Measurements from ENCODE around the gene KPNA1. TPM values are rescaled to one million over a fixed set of nuclear protein-coding genes. Genes with fewer than 3 reads are reported as not detected.
A peak's percentile ranks its signal among the peaks of the same experiment; 100 is the strongest.

Gene KPNA1
- total RNA-seq, 3 donors from 2014 or later (not counting 1 experiment from before 2014, with no cell fraction given), result 62.3 to 67.1 (median 63.1) TPM

DNA sequence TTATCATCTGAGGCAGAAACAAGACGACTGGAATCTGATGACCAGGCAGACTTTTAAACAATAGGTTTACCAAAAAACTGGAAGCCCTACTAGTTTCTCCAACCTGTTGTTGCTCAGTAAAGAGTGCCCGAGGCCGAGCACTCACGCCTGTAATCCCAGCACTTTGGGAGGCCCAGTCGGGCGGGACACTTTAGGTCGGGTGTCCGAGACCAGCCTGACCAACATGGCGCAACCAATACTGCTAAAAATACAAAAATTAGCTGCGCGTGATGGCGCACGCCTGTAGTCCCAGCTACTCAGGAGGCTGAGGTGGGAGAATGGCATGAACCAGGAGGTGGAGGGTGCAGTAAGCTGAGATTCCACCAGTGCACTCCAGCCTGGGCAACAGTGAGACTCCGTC lies 97.8 kb downstream of the KPNA1 start:
- Mint-ChIP-seq H3K27ac (peak overlapping the region; percentile 98), H3K4me3 (peak overlapping the region; percentile 97), H3K4me1 (peaks cover 37 to 50% of the 10 kb centered on the region in 2 donors), H3K27me3 (ENCODE audit: low read depth in 2 of 2) (no peaks in the 10 kb centered on the region), H3K9me3 (no peaks in the 10 kb centered on the region), H3K36me3 (no peaks in the 10 kb centered on the region)
- no peak for ATAC-seq
- H3K27me3 ChIP-seq (ENCODE audit: control insufficient read depth, insufficient read depth, low read length), result no peaks in the 10 kb centered on the region
- no peaks in the 10 kb centered on the region for H3K9me3 ChIP-seq (ENCODE audit: control insufficient read depth, insufficient read depth, low read length)
- no peaks in the 10 kb centered on the region for H3K36me3 ChIP-seq (ENCODE audit: control insufficient read depth, insufficient read depth, low read length)
- DNase-seq, result no peak
- peaks cover 13% of the 10 kb centered on the region for H3K4me1 ChIP-seq (ENCODE audit: control insufficient read depth, insufficient read depth, low read length)
- peak overlapping the region; percentile 80 for H3K4me3 ChIP-seq (ENCODE audit: low read length)
- TF ChIP-seq, protein P1, sequence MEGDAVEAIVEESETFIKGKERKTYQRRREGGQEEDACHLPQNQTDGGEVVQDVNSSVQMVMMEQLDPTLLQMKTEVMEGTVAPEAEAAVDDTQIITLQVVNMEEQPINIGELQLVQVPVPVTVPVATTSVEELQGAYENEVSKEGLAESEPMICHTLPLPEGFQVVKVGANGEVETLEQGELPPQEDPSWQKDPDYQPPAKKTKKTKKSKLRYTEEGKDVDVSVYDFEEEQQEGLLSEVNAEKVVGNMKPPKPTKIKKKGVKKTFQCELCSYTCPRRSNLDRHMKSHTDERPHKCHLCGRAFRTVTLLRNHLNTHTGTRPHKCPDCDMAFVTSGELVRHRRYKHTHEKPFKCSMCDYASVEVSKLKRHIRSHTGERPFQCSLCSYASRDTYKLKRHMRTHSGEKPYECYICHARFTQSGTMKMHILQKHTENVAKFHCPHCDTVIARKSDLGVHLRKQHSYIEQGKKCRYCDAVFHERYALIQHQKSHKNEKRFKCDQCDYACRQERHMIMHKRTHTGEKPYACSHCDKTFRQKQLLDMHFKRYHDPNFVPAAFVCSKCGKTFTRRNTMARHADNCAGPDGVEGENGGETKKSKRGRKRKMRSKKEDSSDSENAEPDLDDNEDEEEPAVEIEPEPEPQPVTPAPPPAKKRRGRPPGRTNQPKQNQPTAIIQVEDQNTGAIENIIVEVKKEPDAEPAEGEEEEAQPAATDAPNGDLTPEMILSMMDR (IDR thresholded peaks at IDR 0.05), result no peak
- WGBS (ENCODE audit: insufficient coverage), result 68% methylated on average over 14 of the region's 14 CpGs
- intact Hi-C loops (cut with micrococcal nuclease), result loop anchor here (1.0 to 10.0 kb wide), 6 partner anchors 33 to 1168 kb away; partner anchors contain the start of genes FAM162A, HACD2, HSPBAP1 and KPNA1
- H3K27ac ChIP-seq (ENCODE audit: low read length), result peak overlapping the region; percentile 92

DNA sequence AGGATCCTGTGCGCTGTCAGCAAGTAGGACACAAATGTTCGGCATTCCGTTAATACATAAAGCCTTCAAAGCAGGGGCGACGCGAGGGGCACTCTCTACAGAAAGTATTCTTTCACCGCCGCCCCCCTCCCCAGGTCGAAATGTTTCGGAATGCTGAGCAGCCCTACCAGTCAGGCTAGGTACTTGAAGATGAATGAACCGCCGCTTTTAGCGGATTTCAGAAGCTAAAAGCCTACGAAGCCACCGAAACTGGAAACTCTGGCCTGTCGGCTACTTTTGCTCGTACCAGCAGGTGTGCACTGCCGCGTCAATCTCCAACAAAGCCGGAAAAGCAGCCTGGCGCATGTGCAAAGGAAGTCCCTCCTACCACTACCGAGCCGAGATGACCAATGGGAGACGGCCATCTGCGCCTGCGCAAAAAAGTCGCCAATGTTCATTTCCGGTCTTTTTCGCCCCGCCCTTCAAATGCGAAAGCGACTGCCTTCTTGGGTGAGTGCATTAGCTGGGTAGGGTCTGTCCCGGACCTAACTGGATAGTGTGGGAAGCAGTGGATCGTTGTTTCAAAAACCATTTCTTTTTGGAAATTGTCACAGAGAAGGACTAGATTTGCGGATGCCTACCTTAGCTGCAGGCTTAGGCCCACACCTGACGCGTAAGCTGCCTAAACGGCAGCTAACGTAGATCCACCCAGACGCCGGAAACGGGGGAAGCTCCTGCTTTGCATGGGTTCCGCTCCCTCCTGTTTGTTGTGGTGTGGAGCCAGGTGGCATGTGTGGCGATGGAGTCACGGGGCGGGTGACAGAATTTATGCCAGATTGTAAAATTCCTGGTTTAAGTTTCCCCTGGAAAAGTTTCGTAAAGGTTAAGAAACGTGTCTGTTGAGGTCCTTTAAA lies 98.7 kb downstream of the KPNA1 start, which contains the start of gene WDR5B:
TSS of gene WDR5B (minus strand) at position 301 of the 893 bp plus-strand sequence. CDS start 534 bp downstream, outside the sequence.
- ATAC-seq (peak; percentile 88 to 95 (median 92)), DNase-seq (peak; percentile 99 to 100)
- no peaks in the 10 kb centered on the region for H3K36me3 Mint-ChIP-seq
- Histone ChIP-seq H3K4me1 (ENCODE audit: control insufficient read depth, insufficient read depth, low read length) (peaks cover 13% of the 10 kb centered on the region), H3K27ac (ENCODE audit: low read length) (peak within 1 kb of the TSS; percentile 92), H3K27me3 (ENCODE audit: control insufficient read depth, insufficient read depth, low read length) (no peaks in the 10 kb centered on the region), H3K9me3 (ENCODE audit: control insufficient read depth, insufficient read depth, low read length) (no peaks in the 10 kb centered on the region), H3K36me3 (ENCODE audit: control insufficient read depth, insufficient read depth, low read length) (peaks cover 2% of the 10 kb centered on the region), H3K4me3 (ENCODE audit: low read length) (peak within 1 kb of the TSS; percentile 80)
- H3K9me3 Mint-ChIP-seq, result no peaks in the 10 kb centered on the region
- WGBS (ENCODE audit: insufficient coverage), result 0% methylated on average over 48 of the region's 48 CpGs
- no peaks in the 10 kb centered on the region for H3K27me3 Mint-ChIP-seq (ENCODE audit: low read depth in 2 of 2)
- peak within 1 kb of the TSS; percentile 97 for H3K4me3 Mint-ChIP-seq
- TF ChIP-seq, protein P1 (IDR thresholded peaks at IDR 0.05), result no peak
- H3K4me1 Mint-ChIP-seq, result peaks cover 37 to 51% of the 10 kb centered on the region in 2 donors
- intact Hi-C loops (cut with micrococcal nuclease), result loop anchor here (1.0 to 10.0 kb wide), 6 partner anchors 32 to 1169 kb away; partner anchors contain the start of genes FAM162A, HACD2, HSPBAP1 and KPNA1
- peak within 1 kb of the TSS; percentile 98 for H3K27ac Mint-ChIP-seq

DNA sequence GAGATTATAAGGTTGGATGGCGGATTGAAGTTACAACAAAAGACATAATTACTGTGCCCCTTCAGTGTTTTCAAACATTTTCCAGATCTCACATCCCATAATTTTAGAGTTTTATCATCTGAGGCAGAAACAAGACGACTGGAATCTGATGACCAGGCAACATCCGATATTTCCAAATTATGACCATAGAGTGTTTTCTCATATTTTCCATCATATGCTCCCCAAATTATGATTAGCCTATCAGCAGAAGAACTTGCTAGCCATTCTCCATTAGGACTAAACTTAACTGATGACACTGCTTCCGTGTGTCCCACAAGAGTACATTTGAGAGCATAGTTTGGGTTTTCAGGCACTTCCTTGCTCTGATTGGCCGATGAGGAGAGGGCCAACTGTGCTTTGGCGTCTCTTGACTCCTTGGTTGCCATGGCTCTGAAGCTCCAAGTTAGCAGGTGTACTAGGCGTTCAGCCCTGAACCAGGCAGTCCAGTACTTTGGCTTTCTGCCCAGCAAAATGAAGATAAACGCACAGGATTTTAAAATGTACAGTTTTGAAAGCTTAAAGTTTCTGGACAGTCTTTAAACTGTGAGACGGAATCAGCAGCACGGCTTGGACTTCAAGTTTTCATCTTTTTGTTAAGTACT lies 99.5 kb downstream of the KPNA1 start:
- WGBS (ENCODE audit: insufficient coverage), result 28% methylated on average over 10 of the region's 10 CpGs
- peak overlapping the region; percentile 80 for H3K4me3 ChIP-seq (ENCODE audit: low read length)
- DNase-seq, result peak; percentile 18 to 69
- peak in 2 of 3 donors; percentile 13 to 24 for ATAC-seq
- no peaks in the 10 kb centered on the region for H3K9me3 ChIP-seq (ENCODE audit: control insufficient read depth, insufficient read depth, low read length)
- no peaks in the 10 kb centered on the region for H3K9me3 Mint-ChIP-seq
- peak overlapping the region; percentile 92 for H3K27ac ChIP-seq (ENCODE audit: low read length)
- H3K4me1 ChIP-seq (ENCODE audit: control insufficient read depth, insufficient read depth, low read length), result peaks cover 13% of the 10 kb centered on the region
- peaks cover 2% of the 10 kb centered on the region for H3K36me3 ChIP-seq (ENCODE audit: control insufficient read depth, insufficient read depth, low read length)
- H3K4me3 Mint-ChIP-seq, result peak overlapping the region; percentile 97
- no peaks in the 10 kb centered on the region for H3K27me3 ChIP-seq (ENCODE audit: control insufficient read depth, insufficient read depth, low read length)
- TF ChIP-seq, protein P1 (IDR thresholded peaks at IDR 0.05), result no peak
- intact Hi-C loops (cut with micrococcal nuclease), result loop anchor here (5.0 to 10.0 kb wide), 3 partner anchors 82 to 1170 kb away; partner anchors contain the start of genes HACD2 and HSPBAP1
- H3K27ac Mint-ChIP-seq, result peak overlapping the region; percentile 98
- no peaks in the 10 kb centered on the region for H3K36me3 Mint-ChIP-seq
- H3K4me1 Mint-ChIP-seq, result peaks cover 41 to 51% of the 10 kb centered on the region in 2 donors
- no peaks in the 10 kb centered on the region for H3K27me3 Mint-ChIP-seq (ENCODE audit: low read depth in 2 of 2)

Measured in natural killer cell (primary cell).